Tongue (tissue), 2 donors: ENCODE data around the gene DGKB. TPM values are rescaled to one million over a fixed set of nuclear protein-coding genes. Genes with fewer than 3 reads are reported as not detected.
A peak's percentile ranks its signal among the peaks of the same experiment; 100 is the strongest.
"Not testable (repeated sequence)": the region's sequence is repeated elsewhere in the genome, so short reads cannot be mapped to it uniquely, and the experiment has no call there.

Source experiments
- DNase-seq: peaks from one replicate; pipeline ENCODE4 v3.0.0-alpha.2; 2015
- total RNA-seq: library from RNA; depleted of rRNA; stranded (reverse); fragments of >200 nt; gene quantifications from one replicate; pipeline ENCODE4 v1.2.3, GENCODE V29; 2014

DGKB gene
- total RNA-seq, 1 donor from 2014 or later: 2.6 TPM

- no peak for DNase-seq
Measured at GRCh38 chr7:14579971-14580370, 322.6 kb downstream of the DGKB start.

GRCh38 chr7:14576578-14576977 lies 326.0 kb downstream of the DGKB start:
- peak; percentile 62 for DNase-seq

DNA sequence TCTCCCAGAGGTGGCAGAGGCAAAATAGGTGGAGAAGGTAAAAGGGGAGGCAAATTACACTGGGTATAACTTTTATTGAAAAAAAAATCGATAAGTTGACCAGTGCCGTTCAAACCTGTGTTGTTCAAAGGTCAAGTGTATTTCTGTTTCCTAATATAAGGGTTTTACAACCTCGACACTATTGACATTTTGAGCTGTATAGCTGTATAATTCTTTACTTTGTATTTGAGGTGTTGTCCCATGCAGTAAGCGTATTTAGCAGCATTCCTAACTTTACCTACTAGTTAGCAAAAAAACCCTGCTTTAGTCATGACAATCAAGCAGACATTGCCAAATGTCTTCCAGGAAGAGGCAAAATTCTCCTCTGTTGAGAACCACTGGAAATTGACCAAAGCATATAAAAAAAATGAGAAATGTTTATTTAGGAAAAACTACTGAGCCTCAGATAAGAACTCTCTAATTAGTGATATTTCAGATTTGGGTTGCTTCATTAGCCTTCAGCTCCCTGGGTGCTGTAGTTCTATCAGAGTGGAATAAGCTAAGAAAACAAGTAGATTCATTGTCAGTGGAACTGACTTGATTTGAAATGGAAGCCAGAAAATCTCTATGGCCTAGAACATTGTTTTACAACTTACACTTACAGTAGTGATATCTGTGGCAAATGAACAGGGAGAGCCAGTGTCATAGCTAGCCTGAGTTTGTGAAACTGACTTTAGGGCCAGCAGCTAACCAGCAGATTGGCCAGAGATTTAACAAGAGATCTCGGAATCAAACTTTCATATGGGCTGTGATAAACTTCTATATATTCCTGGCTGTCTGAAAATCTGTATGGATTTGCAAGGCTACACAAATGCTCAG lies 331.6 kb downstream of the DGKB start:
- no peak for DNase-seq

DNA sequence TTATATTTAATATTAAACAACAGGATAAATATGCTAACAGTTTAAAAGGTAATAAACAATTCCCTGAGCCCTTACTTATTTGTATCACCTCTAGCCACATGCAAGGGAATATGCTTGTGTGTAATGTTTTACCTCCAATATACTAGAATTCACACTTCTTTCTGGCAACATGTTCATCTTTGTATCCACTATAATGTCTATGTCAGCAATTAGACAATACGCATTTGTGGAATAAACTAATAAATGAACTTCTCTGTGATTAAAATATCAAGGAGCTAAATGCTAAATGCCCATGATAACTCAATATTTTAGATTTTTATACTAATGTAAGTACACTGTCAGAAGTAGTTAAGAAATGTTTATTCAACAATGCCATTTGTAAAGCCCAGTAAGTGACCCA lies 350.5 kb downstream of the DGKB start:
- no peak for DNase-seq

- DNase-seq: peak; percentile 78
Measured at GRCh38 chr7:14551310-14551709, 351.2 kb downstream of the DGKB start.

- DNase-seq: no peak
Measured at GRCh38 chr7:14542624-14543023, 359.9 kb downstream of the DGKB start.

DNA sequence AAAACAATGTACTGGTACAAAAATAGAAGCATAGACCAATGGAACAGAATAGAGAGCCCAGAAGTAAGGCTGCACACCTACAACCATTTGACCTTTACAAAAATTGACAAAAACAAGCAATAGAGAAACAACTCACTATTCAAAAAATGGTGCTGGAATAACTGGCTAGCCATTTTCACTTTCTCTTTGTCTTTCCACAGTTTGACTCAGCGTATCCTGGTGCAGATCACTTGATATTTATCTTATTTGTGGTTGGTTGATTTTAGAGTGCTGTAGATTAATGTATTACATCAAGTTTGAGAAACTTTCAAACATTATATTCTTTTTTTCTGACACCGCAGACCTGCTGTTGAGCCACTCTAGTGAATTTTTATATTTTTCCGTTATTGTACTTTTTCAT lies 381.4 kb downstream of the DGKB start:
- DNase-seq: no peak

DNA sequence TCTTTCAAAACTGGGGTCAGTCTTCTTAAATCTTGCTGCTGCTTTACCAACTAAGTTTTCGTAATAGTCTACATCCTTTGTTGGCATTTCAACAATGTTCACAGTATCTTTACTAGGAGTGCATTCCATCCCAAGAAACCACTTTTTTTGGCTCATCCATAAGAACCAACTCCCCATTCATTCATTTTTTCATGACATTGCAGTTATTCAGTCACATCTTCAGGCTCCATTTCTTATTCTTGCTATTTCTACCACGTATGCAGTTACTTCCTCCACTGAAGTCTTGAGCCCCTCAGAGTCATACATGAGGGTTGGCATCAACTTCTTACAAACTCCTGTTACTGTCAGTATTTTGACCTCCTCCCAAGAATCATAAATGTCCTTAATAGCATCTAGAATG lies 392.3 kb downstream of the DGKB start:
- no peak for DNase-seq

GRCh38 chr7:14507617-14508016 lies 394.9 kb downstream of the DGKB start:
- DNase-seq: peak; percentile 84

GRCh38 chr7:14505906-14506305 lies 396.6 kb downstream of the DGKB start:
- no peak for DNase-seq

GRCh38 chr7:14504134-14504533 lies 398.4 kb downstream of the DGKB start:
- peak; percentile 84 for DNase-seq

DNA sequence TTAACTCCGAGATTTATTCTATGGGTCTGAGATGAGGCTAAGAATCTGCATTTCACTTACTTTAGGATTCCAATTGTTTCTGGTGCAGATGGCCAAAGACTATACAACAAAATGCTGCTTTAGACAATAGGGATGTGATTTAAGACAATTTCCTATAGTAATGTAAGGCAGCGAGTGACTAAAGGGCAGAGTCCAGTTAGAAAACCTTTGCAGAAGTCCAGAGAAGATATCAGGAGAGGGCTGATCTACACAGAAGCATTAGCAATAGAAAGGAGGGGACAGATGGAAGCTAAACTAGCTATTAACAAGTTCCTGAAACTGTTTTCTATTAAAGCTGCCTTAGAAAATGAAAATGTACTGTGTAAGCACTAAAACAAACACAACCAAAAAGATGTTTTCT lies 398.9 kb downstream of the DGKB start:
- no peak for DNase-seq

- no peak for DNase-seq
Measured at GRCh38 chr7:14501436-14501835, 401.1 kb downstream of the DGKB start.

GRCh38 chr7:14497390-14497789 lies 405.2 kb downstream of the DGKB start:
- DNase-seq: no peak

DNA sequence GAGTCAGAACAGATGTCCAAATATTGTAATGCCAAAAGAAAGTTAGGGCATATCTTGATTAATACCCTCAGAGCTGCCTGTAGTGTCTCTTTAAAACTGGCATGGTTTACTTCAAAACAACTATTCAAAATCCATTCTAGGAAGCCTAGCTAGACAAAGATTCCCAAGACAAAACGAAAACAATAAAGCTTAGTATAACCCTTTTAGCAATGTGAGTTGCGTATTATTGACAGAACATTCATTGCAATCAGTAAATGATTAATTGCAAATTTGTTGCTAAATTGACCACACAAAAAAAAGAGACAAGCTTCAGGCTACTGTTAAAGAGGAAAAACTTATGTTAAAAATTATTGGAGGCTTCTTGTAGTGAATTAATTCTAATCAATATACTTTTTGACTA lies 406.9 kb downstream of the DGKB start:
- DNase-seq: no peak

GRCh38 chr7:14487701-14488395 lies 414.7 kb downstream of the DGKB start:
- DNase-seq: no peak

DNA sequence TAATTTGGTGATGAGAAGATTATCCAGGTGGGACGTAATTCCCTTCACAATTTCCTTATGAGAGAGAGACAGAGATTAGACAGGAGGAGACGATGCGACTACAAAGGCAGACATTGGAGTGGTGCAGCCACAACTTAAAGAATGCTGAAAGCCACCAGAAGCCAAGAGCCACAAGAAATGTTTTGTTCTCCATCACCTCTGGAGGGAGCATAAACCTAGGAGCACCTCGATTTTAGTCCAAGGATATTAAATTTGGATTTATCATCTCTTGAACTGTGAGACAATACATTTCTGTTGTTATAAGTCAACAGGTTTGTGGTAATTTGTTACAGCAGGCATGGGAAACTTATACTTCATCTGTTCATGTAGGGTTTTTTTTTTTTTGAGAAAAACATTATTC lies 418.9 kb downstream of the DGKB start:
- no peak for DNase-seq

DNA sequence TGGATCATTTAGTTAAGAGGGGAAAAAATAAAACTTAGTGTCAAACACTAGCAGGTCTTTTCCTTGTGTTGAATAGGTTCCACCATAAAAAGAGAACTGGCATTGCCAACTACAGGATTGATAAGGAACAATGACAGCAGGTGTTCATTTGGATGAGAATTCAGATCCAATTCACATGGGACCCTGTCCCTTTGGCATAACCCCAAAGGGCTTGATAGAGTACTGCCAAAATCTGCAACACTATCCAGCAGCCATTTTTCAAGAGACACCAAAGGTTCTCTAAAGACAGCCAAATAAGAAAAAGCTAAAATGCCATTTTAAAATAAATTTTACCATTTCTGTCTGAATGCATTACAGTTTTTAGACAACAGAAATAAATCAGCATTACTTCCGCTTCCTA lies 422.3 kb downstream of the DGKB start:
- no peak for DNase-seq

DNA sequence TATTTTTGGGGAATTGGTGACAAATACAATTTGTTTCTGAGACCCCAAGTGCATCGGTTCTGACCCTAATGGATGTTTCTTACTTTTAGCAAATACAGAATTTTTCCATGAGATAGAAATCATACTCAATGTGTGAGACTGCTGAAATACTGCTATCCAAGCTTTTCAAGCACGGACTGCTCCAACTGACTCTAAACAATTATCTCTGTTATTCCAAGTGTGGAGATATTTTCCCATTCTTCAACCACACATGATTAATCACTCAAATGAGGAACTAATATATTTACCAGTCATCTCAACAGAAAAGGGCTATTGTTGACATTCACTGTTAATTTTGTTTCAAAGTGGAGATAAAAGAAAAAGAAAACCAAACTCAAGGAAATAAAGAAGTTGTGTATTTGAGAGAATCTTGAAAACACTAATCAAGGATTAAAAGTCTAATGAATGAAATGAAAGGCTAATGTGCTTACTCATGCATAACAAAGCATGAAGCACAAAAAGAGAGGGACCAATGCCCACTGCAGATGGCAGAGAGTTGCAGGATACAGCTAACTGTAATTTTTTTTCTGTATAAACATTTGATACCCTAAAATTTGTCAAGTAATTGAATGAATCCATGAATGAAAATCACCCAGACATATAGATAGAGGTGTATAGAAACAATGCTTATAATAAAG lies 423.6 kb downstream of the DGKB start:
- DNase-seq: no peak

GRCh38 chr7:14461716-14462115 lies 440.8 kb downstream of the DGKB start:
- not testable (repeated sequence) for DNase-seq

GRCh38 chr7:14458846-14459245 lies 443.7 kb downstream of the DGKB start:
- not testable (repeated sequence) for DNase-seq

- DNase-seq: peak; percentile 93
Measured at GRCh38 chr7:14457568-14458453, 444.7 kb downstream of the DGKB start.
